ENCODE measurements around the gene PRKCG.

DNA sequence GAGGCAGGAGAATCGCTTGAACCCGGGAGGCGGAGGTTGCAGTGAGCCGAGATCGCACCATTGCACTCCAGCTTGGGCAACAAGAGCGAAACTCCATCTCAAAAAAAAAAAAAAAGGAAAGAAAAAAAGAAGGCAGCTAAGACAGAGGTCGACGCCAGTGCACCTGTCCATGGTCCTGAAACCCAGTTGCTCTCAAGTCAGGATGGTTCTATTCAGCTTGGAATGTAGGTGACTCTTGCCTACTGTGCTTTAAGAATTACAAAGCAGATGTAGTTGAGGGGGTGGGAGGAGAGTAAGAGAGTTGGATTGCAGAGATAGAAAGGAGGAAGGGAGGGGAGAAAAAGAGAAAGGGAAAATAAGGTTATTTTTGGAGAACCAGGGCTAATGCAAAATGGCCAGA is 45.7 kb downstream of the PRKCG start:
- TF ChIP-seq, protein P1, sequence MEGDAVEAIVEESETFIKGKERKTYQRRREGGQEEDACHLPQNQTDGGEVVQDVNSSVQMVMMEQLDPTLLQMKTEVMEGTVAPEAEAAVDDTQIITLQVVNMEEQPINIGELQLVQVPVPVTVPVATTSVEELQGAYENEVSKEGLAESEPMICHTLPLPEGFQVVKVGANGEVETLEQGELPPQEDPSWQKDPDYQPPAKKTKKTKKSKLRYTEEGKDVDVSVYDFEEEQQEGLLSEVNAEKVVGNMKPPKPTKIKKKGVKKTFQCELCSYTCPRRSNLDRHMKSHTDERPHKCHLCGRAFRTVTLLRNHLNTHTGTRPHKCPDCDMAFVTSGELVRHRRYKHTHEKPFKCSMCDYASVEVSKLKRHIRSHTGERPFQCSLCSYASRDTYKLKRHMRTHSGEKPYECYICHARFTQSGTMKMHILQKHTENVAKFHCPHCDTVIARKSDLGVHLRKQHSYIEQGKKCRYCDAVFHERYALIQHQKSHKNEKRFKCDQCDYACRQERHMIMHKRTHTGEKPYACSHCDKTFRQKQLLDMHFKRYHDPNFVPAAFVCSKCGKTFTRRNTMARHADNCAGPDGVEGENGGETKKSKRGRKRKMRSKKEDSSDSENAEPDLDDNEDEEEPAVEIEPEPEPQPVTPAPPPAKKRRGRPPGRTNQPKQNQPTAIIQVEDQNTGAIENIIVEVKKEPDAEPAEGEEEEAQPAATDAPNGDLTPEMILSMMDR (IDR thresholded peaks at IDR 0.05) = no peak
- TF ChIP-seq POLR2A (IDR thresholded peaks at IDR 0.05) = no peak

Data from esophagus squamous epithelium (tissue), 4 donors.